ENCODE data around the gene TTC7B.

The TTC7B gene

GRCh38 chr14:90554341-90554740 lies 261.9 kb downstream of the TTC7B start:
- no peak for DNase-seq

GRCh38 chr14:90553921-90554336 lies 262.3 kb downstream of the TTC7B start:
- DNase-seq: no peak

DNA sequence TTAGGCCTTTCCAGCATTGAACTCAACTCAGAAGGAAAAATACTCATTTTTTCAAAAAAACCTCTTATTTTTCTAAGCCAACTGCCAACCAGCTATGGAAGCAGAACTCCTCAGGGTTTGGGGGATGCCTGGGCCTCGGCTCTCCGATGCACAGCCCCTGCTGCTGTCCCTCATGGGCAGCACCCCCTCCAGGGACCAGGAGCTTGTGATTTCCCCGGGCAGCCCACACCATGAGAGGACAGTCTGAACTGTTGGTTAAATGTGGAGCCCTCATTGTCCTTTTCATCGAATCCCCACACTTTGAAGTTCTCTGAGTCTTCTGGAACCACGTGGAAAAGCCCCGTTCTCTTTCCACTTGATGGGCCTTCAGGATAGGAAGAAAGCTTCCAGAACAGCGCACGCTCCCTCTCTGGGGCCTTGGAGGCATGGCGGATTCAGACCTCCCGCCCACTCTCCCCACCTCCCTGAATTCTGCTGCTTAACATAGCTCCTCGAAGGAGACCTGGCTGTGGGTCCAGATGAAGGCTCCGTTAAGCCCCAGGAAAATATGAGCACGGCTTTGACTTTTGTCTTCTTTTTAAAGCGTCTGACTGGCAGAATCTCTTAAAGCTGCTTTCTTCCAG lies 262.8 kb downstream of the TTC7B start:
- DNase-seq: no peak

DNA sequence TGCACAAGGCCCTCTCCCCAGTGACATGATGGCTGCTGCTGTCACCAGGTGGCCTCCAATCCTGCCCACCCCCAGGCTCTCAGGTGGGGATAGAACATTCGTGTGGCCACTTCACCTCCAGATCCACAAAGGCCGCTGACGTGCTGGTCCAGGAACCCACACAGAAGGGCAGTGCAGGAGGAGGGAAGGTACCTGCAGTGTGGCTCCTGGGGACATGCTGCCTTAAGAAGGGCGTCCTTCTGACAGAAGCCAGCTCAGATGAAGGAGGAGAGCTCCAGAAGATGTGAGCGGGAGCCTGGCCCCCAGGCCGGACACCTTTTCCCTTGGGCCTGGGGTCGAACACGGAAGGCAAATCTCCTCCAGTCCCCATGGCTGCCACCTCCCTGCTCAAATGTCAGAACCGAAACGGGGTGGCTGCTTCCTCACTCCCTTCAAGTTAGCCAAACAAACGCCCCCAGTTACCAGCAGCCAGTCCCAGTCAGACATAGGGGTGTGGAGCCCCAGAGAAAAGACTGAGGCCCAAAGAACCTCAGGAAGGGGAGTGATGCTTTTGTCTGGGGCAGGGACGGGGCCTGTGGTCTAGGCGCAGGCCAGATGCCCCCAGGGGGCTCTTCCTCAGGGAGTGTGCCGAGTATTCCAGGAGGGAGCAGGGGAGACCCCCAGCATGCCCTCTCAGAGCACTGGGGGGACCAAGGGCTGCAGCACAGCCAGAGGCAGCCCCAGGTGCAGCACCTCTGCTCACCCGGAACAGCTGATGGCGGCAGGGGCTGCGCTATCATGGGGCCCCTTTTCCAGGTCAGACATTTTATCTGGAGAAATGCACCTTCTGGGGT lies 263.5 kb downstream of the TTC7B start:
- DNase-seq: no peak

- no peak for DNase-seq
Observed at GRCh38 chr14:90551733-90552464, 264.3 kb downstream of the TTC7B start.

GRCh38 chr14:90551070-90551704 lies 265.0 kb downstream of the TTC7B start:
- no peak for DNase-seq

GRCh38 chr14:90549794-90550641 lies 266.2 kb downstream of the TTC7B start:
- no peak for DNase-seq

DNA sequence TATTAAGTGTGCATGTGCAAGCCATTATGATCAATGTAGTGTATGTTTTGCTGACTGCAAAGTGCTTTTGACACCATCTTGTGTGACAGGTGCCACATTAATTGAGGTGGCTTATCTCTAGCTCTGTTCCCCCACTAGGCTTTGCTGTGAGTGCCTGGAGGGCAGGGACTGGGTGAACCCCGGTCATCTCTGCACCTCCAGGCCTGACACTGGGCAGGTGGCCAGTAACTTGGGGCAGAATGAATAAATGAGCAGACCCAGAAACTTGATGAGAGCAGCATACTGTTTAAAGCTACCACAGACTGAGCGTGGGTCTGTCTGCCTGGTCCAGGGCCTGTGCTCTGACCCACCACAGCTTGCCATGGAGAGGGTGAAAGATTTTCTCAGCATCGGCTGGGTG lies 267.8 kb downstream of the TTC7B start:
- no peak for DNase-seq

DNA sequence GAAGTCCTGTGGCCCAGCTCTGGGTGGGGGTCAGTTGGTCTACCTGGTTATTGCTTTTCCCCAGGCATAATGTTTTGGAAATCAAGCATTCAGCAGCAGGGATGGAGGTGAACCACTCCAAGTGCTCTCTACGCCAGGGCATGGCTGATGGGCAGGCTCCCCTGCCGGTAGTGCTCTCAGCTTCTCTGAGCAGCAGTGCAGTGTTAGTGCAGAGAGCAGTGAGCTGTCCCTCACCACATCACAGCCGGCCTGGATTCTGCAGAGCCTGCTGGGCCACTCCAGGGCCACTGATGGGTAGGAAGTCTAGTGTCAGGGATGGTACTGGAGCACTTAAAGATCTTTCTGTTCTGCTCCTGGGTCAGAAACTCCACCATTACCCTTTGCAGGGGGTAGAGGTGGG lies 268.3 kb downstream of the TTC7B start:
- DNase-seq: no peak

GRCh38 chr14:90547250-90547649 lies 269.0 kb downstream of the TTC7B start:
- no peak for DNase-seq

- no peak for DNase-seq
Observed at GRCh38 chr14:90546767-90547166, 269.5 kb downstream of the TTC7B start.

GRCh38 chr14:90545966-90546751 lies 270.1 kb downstream of the TTC7B start:
- DNase-seq: no peak

- DNase-seq: no peak
Observed at GRCh38 chr14:90545382-90545781, 270.8 kb downstream of the TTC7B start.

- DNase-seq: no peak
Observed at GRCh38 chr14:90544971-90545370, 271.3 kb downstream of the TTC7B start.

DNA sequence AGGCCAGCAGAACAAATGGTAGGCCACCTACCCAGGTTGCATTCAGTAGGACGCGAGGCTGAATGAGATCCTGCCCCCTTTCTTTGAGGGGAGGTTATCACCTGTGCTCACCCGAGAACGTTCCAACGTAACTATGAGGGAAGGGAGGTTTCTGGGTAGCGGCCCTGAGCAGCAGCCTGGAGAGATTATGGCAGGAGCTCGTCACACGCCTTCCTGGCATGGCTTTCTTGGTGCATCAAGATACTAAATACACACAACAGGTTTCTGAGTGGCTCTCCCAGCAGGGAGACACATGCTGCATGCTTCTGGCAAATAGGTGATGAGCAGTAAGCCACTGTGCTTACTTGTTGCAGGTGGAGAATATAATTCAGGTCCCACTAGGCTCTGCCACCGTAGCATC lies 271.7 kb downstream of the TTC7B start:
- DNase-seq: no peak

DNA sequence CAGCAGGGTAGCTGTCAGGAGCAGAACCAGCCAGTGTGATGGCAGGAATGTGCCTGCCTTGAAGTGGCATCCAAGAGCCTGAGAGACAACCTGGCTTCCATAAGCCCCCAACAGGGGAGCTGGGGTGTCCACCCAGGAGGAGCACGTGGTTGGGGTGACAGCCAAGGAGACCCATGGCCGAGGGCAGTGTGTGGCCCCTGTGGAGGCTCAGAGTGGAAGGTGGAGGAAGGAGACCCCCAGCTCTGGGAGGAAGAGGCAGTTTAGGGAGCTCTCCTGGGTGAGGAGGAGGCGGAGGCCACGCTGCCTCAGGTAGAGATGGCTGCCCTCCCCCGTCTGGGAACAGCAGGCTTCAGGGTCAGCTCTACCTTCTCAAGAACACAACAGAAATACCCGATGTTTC lies 272.4 kb downstream of the TTC7B start:
- DNase-seq: no peak

DNA sequence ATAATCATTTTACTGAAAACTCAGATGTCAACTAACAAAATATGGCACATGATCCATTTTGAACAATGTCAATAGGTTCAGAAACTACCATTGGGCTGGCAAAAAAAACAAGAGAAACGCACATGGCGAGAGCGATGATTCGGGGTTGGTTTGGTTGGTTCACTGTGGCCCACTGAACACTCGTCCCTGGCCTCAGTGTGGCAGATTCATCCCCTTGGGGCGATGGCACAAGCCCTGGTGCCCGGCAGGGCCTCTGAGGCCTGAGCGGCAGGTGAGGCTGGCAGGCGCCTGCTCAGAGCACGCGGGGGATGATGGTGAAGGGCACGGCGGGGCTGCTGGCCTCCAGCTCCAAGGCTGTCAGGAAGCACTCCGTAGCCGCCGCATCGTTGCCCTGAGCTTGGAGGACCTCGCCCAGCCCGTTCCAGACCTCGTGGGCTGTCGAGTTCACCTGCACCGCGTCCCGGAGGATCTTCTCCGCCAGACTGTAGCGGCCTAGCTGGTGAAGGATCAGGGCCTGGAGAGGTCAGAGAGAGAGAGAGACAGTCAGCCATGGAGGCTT lies 275.1 kb downstream of the TTC7B start:
- no peak for DNase-seq

DNA sequence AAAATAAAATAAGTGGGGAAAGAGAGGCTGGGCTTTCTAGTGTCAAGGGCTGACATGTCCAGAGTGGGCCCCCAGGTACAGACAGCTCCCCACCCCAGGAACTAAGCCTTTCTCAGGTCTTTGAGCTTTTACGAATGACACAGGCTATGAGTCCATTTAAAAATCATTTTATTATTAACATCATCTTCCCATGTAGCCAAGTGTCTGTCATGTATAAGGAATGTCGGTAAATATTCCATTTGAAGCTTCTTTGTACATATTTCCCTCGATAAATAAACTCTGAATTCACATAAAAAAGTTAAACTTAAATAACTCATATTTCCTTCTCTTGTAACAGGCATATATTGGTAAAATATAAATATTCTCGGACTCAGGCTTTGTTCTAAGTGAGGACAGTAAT lies 275.8 kb downstream of the TTC7B start:
- no peak for DNase-seq

DNA sequence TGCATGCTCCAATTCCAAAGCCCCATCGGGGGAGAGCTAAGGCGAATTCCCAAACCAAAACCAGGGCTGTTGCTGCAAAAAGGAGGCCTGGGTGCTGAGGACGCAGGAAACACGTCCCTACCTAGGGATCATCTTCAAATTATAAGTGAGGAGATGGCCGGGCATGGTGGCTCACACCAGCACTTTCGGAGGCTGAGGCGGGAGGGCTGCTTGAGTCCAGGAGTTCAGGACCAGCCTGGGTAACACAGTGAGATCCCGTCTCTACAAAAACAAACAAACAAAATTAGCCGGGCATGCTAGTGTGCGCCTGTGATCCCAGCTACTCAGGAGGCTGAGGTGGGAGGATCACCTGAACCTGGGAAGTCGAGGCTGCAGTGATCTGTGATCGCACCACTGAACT lies 276.2 kb downstream of the TTC7B start:
- DNase-seq: no peak

- DNase-seq: no peak
Observed at GRCh38 chr14:90539496-90539775, 276.8 kb downstream of the TTC7B start.

DNA sequence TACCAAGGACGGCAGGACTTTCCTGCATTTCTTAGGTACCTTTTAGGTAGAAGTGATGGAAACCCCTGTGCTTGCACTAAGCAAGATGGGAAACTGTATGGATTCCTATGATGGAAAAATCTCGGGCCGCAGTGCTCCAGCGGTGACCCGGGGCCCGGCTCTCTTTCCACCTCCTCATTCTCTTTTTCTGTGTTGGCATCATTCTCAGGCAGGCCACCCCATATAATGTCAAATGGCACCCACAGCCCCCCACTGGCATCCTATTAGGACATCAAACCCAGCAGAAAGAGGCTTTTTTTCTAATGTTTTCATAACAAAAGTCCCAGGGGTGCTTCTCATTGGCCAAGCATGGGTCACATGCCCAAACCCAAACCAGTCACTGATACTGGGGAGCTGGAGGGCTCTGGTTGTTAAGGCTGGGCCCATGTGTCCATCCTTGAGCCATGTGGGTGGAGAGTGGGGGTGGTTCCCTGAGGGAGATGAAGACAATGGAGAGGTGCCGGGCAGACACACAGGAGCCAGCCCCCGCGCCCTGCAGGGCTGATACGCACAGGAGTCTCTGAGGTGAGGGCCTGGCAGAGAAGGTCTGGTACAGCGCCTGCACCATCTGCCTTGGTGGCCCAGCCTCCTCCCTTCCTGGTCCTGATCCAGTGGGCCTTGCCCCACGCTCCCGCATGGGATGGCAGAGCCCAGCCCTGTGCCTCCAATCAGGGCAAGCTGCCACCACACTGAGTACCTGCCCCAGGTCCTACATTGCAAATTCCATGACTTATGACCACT lies 277.3 kb downstream of the TTC7B start:
- no peak for DNase-seq
